Cardiac muscle cell (in vitro differentiated cells and primary cell): ENCODE results near the gene SLX4IP. TPM values are rescaled to one million over a fixed set of nuclear protein-coding genes. Genes with fewer than 3 reads are reported as not detected.

ENCODE experiments used
- DNase-seq, 2 donors: peaks; one replicate each; pipeline versions ENCODE4 v3.0.0 to v3.0.0-alpha.2; 2010 to 2017; ENCODE audit warnings: low read depth in 1 of 2, low spot score in 1 of 2
- H3K27ac ChIP-seq: fragments of 200-600 bp; sonication (generic); 2 replicates; pipeline ENCODE4 v1.5.1; 2016
- H3K27me3 ChIP-seq: fragments of 200-600 bp; sonication (generic); 2 replicates; pipeline ENCODE4 v1.6.0; 2016; ENCODE audit warnings: control low read depth
- H3K36me3 ChIP-seq: fragments of 200-600 bp; sonication (generic); 2 replicates; pipeline ENCODE4 v1.5.1; 2016; ENCODE audit warnings: control low read depth
- H3K4me1 ChIP-seq: fragments of 200-600 bp; sonication (generic); 2 replicates; pipeline ENCODE4 v1.8.1; 2017; ENCODE audit warnings: low read depth, mild to moderate bottlenecking, mixed run types
- H3K4me3 ChIP-seq: fragments of 200-600 bp; sonication (generic); 2 replicates; pipeline ENCODE4 v1.5.1; 2016; ENCODE audit warnings: mild to moderate bottlenecking
- H3K9me3 ChIP-seq: fragments of 200-600 bp; sonication (generic); 2 replicates; pipeline ENCODE4 v1.5.1; 2017; ENCODE audit warnings: low read depth, mild to moderate bottlenecking, control low read depth
- polyA plus RNA-seq: library from polyadenylated mRNA; unstranded; fragments of >200 nt; fragmentation: Nextera tagmentation; extraction: Ambion mirVana; gene quantifications from 2 replicates; pipeline ENCODE4 v1.2.1, GENCODE V29; 2016
- total RNA-seq: library from RNA; depleted of rRNA; stranded (reverse); fragments of >200 nt; gene quantifications from 2 replicates; pipeline ENCODE4 v1.2.3, GENCODE V29; 2016
- TF ChIP-seq, protein P1 (sequence below): IDR thresholded peaks from 2 replicates; pipeline ENCODE4 v1.5.1; 2012; ENCODE audit warnings: low read depth, mild to moderate bottlenecking, low read length

SLX4IP gene
- total and polyA plus RNA-seq, 2 experiments from 2014 or later: 2.5 to 4.1 TPM

DNA sequence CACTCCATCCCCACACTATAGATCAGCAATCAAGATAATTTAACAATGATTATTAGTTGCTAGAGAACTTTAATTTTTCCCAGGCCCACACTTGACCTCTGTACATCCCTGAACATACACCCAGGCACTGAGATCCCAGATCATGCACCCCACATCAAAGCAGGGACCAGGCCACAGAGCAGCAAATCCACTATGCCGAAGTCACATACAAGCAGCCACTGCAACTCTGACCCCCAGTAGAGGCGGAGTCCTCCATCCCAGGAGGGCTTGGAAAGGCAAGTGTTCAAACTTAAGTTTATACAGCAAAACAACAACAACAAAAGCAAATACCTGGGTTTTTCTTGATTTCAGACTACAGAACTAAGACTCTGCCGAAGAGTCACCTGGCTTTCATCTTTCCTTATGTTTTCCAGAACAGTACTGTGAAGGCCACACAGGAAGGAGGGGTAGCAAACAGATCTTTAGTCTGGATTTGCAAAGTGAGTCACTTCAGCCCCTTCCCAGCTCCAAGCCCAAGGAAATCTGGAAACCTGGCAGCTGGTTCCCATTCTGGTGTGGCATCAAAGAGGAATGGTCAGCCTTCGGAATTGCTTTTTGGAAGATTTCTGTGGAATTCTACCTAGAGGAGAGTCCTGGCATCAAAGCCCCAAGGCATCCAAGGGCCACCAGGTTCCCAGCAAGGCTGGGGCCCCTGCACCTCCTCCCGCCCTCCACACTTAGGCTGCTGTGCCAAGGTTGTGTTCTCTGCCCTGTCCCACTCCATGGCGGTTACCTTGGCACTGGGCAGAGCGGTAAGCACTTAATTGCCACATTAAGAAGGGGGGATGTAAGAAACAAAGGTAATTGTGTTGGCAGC, 231.3 kb downstream of the SLX4IP start:
- peaks cover 17% of the 10 kb centered on the region for H3K36me3 ChIP-seq
- no peak for DNase-seq
- TF ChIP-seq, protein P1, sequence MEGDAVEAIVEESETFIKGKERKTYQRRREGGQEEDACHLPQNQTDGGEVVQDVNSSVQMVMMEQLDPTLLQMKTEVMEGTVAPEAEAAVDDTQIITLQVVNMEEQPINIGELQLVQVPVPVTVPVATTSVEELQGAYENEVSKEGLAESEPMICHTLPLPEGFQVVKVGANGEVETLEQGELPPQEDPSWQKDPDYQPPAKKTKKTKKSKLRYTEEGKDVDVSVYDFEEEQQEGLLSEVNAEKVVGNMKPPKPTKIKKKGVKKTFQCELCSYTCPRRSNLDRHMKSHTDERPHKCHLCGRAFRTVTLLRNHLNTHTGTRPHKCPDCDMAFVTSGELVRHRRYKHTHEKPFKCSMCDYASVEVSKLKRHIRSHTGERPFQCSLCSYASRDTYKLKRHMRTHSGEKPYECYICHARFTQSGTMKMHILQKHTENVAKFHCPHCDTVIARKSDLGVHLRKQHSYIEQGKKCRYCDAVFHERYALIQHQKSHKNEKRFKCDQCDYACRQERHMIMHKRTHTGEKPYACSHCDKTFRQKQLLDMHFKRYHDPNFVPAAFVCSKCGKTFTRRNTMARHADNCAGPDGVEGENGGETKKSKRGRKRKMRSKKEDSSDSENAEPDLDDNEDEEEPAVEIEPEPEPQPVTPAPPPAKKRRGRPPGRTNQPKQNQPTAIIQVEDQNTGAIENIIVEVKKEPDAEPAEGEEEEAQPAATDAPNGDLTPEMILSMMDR: no peak
- no peaks in the 10 kb centered on the region for H3K9me3 ChIP-seq
- peak overlapping the region; percentile 46 for H3K27ac ChIP-seq
- peaks cover 52% of the 10 kb centered on the region for H3K4me1 ChIP-seq
- no peak overlapping the region for H3K4me3 ChIP-seq
- H3K27me3 ChIP-seq: no peaks in the 10 kb centered on the region

DNA sequence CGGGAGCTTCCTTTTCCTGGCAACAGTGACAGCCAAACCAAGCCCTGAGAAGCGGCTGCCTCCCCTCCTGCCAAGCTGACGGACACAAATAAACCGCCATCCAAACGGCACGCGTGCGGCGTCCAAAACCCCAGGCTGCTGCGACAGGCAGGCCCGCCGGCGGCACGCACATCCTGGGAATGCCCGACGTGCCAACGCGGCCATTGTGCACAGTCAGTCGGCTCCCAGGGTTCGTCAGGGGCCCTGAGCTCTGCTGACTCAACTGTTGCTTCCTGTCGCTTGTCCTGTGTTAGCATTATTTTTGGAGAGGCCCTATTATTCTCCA, 231.9 kb downstream of the SLX4IP start:
- H3K27ac ChIP-seq: peak overlapping the region; percentile 46
- TF ChIP-seq, protein P1: no peak
- H3K36me3 ChIP-seq: peaks cover 12% of the 10 kb centered on the region
- no peaks in the 10 kb centered on the region for H3K27me3 ChIP-seq
- no peak for DNase-seq
- no peaks in the 10 kb centered on the region for H3K9me3 ChIP-seq
- peaks cover 52% of the 10 kb centered on the region for H3K4me1 ChIP-seq
- H3K4me3 ChIP-seq: no peak overlapping the region

DNA sequence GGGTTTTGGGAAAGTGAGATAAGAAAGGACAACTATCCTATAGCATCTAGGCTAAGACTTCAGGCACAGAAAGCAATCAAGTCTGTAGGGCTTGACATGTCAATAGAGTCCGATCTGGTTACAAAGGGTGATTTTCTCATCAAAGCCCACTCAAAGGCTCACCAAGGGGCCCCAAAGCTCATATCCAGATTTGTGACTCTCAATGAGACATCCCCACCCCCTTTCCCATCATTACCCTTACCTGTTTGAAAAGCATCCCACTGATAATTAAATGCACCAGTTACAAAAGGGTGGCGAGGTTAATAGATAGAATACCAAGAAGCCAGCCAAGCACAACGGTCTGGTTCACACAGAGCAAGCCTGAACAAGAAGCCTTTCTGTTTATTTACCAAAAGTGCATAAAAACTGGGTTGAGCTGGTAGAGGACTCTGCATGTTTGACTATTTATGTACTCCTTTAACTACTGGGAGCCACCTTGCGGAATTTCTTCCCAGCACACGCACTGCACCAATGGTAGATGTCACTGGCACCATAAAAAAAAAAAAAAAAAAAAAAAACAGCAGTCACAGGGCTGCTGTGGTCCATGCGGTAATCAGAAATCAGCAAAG, 232.6 kb downstream of the SLX4IP start:
- TF ChIP-seq, protein P1: no peak
- Histone ChIP-seq H3K36me3 (peaks cover 7% of the 10 kb centered on the region), H3K4me1 (peaks cover 48% of the 10 kb centered on the region), H3K4me3 (no peak overlapping the region), H3K27me3 (no peaks in the 10 kb centered on the region), H3K27ac (peak overlapping the region; percentile 46), H3K9me3 (no peaks in the 10 kb centered on the region)
- DNase-seq: no peak

DNA sequence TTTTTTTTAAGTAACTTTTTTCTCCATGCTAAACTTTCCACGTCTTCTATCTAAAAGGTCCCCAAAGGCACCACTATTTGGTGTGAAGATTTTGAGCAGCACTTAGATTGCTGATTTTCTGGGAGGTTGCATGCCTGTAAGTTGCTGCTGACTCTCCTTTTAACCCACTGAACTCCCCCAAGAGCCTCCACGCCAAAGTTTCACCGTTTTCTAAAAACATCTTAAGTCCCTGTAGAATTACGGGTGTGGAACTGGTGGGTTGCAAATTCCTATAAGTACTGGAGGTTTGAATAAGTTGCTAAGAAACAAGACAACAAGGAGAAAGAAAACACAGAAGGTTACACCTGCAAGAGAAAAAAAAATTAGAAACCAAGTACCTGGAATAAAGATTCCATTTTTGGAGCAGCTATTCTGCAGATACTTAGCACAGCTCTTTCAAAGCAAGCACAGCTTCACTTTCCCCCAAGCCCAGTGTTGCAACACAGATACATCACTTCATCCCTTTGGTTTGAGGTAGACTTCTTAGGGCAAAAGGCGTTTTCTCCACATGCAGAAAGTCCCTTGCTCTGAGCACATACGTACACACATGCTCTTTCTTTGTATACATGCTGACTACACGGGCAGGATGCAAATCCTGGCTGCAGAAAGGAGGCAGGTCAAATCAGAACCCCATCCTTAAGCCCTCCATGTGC, 233.7 kb downstream of the SLX4IP start:
- Histone ChIP-seq H3K4me1 (peaks cover 40% of the 10 kb centered on the region), H3K27me3 (no peaks in the 10 kb centered on the region), H3K27ac (no peak overlapping the region), H3K36me3 (peaks cover 2% of the 10 kb centered on the region), H3K4me3 (no peak overlapping the region), H3K9me3 (no peaks in the 10 kb centered on the region)
- no peak for DNase-seq
- TF ChIP-seq, protein P1: no peak

DNA sequence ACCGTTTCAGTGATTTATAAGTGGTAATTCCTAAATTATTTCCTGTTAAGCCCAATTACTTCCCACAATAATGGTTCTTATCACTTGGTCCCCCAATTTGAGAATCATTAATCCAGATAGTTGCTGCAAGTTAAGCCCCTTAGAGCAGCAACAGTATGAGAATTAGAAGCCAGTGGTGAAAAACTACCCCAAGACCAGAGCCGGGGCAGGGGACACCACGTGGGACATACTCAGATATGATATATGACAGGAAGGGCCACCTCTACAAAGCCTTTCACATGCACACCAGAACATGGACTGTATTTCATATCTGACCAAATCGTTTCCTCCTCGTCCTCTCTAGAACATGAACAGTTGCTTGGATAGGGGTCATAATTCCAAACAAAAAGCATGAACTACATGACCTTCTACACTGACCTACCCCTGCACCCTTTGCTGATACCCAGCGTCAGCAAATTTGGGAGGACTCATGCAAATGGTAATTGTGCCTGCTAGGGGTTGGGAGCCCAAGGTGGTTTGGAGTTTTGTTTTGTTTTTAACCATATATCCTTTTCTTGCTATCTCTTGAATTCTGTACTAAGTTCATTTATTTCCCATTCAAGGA, 234.8 kb downstream of the SLX4IP start:
- no peaks in the 10 kb centered on the region for H3K27me3 ChIP-seq
- TF ChIP-seq, protein P1: no peak
- H3K4me3 ChIP-seq: peak overlapping the region; percentile 89
- peaks cover 29% of the 10 kb centered on the region for H3K4me1 ChIP-seq
- peak overlapping the region; percentile 95 for H3K27ac ChIP-seq
- no peaks in the 10 kb centered on the region for H3K9me3 ChIP-seq
- H3K36me3 ChIP-seq: no peaks in the 10 kb centered on the region
- no peak for DNase-seq
